Measurements from ENCODE around the gene TBC1D10A.

The TBC1D10A gene

GRCh38 chr22:30328466-30329049 lies 1.8 kb upstream of the TBC1D10A start:
- Histone ChIP-seq H3K4me1 (ENCODE audit: control insufficient read depth, insufficient read depth, low read length) (peaks cover 28% of the 10 kb centered on the region), H3K4me3 (ENCODE audit: low read length) (no peak overlapping the region)
- DNase-seq (ENCODE audit: low read depth) = no peak

GRCh38 chr22:30327864-30328345 lies 1.2 kb upstream of the TBC1D10A start:
- Histone ChIP-seq H3K36me3 (ENCODE audit: control insufficient read depth, insufficient read depth, low read length, severe bottlenecking) (peaks cover 20% of the 10 kb centered on the region), H3K9ac (ENCODE audit: low read length) (no peak overlapping the region), H3K9me3 (ENCODE audit: control insufficient read depth, low read length) (no peaks in the 10 kb centered on the region), H3K4me1 (ENCODE audit: control insufficient read depth, insufficient read depth, low read length) (peaks cover 28% of the 10 kb centered on the region), H3K4me3 (ENCODE audit: low read length) (no peak overlapping the region), H3K27me3 (replicated peaks; ENCODE audit: control insufficient read depth, insufficient read depth, low read length) (no peaks in the 10 kb centered on the region)
- DNase-seq (ENCODE audit: low read depth) = no peak

More at GRCh38 chr22:30328466-30329049, 1.8 kb upstream of the TBC1D10A start:
- Histone ChIP-seq H3K9me3 (ENCODE audit: control insufficient read depth, low read length) (no peaks in the 10 kb centered on the region), H3K9ac (ENCODE audit: low read length) (no peak overlapping the region), H3K36me3 (ENCODE audit: control insufficient read depth, insufficient read depth, low read length, severe bottlenecking) (peaks cover 27% of the 10 kb centered on the region), H3K27me3 (replicated peaks; ENCODE audit: control insufficient read depth, insufficient read depth, low read length) (no peaks in the 10 kb centered on the region)

GRCh38 chr22:30326255-30326705 lies 461 bp downstream of the TBC1D10A start:
- Histone ChIP-seq H3K9ac (ENCODE audit: low read length) (peak overlapping the region; percentile 91), H3K27me3 (replicated peaks; ENCODE audit: control insufficient read depth, insufficient read depth, low read length) (no peaks in the 10 kb centered on the region), H3K4me3 (ENCODE audit: low read length) (peak overlapping the region; percentile 89), H3K36me3 (ENCODE audit: control insufficient read depth, insufficient read depth, low read length, severe bottlenecking) (peaks cover 9% of the 10 kb centered on the region), H3K4me1 (ENCODE audit: control insufficient read depth, insufficient read depth, low read length) (peaks cover 37% of the 10 kb centered on the region), H3K9me3 (ENCODE audit: control insufficient read depth, low read length) (no peaks in the 10 kb centered on the region)
- DNase-seq (ENCODE audit: low read depth) = peak; percentile 62

- Histone ChIP-seq H3K9ac (ENCODE audit: low read length) (peak overlapping the region; percentile 91), H3K4me1 (ENCODE audit: control insufficient read depth, insufficient read depth, low read length) (peaks cover 42% of the 10 kb centered on the region), H3K9me3 (ENCODE audit: control insufficient read depth, low read length) (no peaks in the 10 kb centered on the region), H3K36me3 (ENCODE audit: control insufficient read depth, insufficient read depth, low read length, severe bottlenecking) (peaks cover 8% of the 10 kb centered on the region), H3K4me3 (ENCODE audit: low read length) (peak overlapping the region; percentile 89), H3K27me3 (replicated peaks; ENCODE audit: control insufficient read depth, insufficient read depth, low read length) (no peaks in the 10 kb centered on the region)
- no peak for DNase-seq (ENCODE audit: low read depth)
Observed at GRCh38 chr22:30325724-30326254, 952 bp downstream of the TBC1D10A start.

DNA sequence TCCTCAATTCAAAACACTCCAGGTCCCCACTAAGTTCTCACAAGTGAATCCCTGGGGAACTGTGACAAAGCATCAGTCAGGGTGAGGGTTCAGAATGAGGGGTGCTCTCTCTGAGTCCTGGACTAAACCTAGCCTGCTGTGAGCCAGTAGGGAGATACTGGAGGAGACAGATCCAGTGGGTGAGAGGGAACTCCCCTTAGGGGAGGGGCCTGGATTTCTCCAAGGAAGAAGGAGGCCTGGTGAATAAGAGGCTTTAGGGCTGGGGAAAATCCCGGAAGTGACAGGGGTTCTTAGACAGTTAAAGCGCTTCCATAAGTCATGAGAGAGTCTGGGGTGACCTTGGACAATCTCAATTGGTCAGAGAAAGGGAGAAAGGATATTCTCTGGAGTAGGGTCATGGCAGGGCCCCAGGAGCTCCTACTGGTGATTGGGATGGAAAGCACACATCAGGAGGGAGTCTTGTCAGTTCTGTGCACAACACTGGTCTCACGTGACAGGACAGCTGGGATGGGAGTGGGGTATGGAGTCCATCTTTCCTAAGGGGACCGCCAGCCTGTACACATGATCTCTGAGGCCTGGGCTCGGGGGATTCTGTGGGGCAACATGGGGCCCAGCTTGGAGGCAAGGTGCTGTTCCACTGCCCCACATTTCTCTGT lies 1.5 kb downstream of the TBC1D10A start:
- Histone ChIP-seq H3K27me3 (replicated peaks; ENCODE audit: control insufficient read depth, insufficient read depth, low read length) (no peaks in the 10 kb centered on the region), H3K4me1 (ENCODE audit: control insufficient read depth, insufficient read depth, low read length) (peaks cover 44% of the 10 kb centered on the region), H3K4me3 (ENCODE audit: low read length) (peak overlapping the region; percentile 89), H3K9ac (ENCODE audit: low read length) (peak overlapping the region; percentile 91), H3K9me3 (ENCODE audit: control insufficient read depth, low read length) (no peaks in the 10 kb centered on the region), H3K36me3 (ENCODE audit: control insufficient read depth, insufficient read depth, low read length, severe bottlenecking) (peaks cover 9% of the 10 kb centered on the region)
- DNase-seq (ENCODE audit: low read depth) = peak; percentile 91

DNA sequence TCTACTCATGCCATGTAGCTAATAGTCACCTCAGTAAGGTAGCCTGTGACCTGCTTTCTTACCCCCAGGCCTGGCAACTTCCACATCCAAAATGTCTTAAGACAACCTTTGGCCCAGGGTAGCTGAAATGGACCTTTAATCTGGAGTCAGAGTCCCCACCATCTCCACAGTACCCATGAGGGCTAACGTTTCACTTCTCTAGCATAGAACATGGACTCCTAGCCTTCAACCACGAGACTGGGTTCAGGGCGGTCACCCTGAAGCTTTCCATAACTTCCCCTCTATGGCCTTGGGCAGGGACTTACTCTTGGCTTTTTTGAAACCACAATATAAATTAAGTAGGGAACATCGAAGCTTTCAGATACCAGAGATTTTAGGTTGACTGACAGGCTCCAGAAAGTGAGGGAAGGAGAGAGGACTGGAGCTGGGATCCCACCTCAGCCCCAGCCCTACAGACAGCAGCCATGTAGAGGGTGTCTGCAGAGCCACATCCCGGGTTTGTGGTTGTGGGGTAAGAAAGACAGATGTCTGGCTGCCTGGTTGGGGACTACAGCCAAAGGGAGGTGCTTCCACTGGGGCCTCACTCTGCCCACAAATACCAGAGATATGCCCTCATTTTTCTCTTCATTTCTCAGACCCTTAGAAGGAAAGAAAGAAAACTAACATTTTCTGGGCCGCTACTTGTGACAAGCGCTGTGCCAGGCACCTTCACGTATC lies 2.6 kb downstream of the TBC1D10A start:
- H3K9ac ChIP-seq (ENCODE audit: low read length) = peak overlapping the region; percentile 91
- H3K4me3 ChIP-seq (ENCODE audit: low read length) = peak overlapping the region; percentile 89
- H3K36me3 ChIP-seq (ENCODE audit: control insufficient read depth, insufficient read depth, low read length, severe bottlenecking) = peaks cover 19% of the 10 kb centered on the region
- no peaks in the 10 kb centered on the region for H3K9me3 ChIP-seq (ENCODE audit: control insufficient read depth, low read length)
- H3K27me3 ChIP-seq (replicated peaks; ENCODE audit: control insufficient read depth, insufficient read depth, low read length) = no peaks in the 10 kb centered on the region
- peak; percentile 75 for DNase-seq (ENCODE audit: low read depth)
- peaks cover 44% of the 10 kb centered on the region for H3K4me1 ChIP-seq (ENCODE audit: control insufficient read depth, insufficient read depth, low read length)

DNA sequence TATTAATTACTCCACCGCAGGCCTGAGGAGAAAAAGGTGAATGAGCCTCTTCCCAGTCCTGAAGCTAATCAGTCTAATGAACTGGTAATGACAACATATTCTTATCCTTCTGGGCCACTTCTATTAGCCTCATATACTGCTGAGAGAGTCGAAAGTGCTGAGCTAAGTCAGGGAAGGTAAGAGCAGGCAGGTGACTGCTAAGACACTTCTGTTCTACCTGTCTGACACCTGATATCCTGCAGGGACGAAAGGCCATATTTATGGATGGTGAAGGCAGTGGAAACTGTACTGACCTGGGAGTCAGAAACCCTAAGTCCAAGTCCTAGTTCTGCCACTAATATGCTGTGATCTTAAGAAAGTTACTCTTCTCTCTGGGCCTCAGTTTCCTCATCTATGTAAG lies 3.5 kb downstream of the TBC1D10A start:
- H3K9me3 ChIP-seq (ENCODE audit: control insufficient read depth, low read length) = no peaks in the 10 kb centered on the region
- H3K4me3 ChIP-seq (ENCODE audit: low read length) = no peak overlapping the region
- no peaks in the 10 kb centered on the region for H3K27me3 ChIP-seq (replicated peaks; ENCODE audit: control insufficient read depth, insufficient read depth, low read length)
- peaks cover 53% of the 10 kb centered on the region for H3K4me1 ChIP-seq (ENCODE audit: control insufficient read depth, insufficient read depth, low read length)
- peaks cover 19% of the 10 kb centered on the region for H3K36me3 ChIP-seq (ENCODE audit: control insufficient read depth, insufficient read depth, low read length, severe bottlenecking)
- DNase-seq (ENCODE audit: low read depth) = no peak
- H3K9ac ChIP-seq (ENCODE audit: low read length) = no peak overlapping the region

DNA sequence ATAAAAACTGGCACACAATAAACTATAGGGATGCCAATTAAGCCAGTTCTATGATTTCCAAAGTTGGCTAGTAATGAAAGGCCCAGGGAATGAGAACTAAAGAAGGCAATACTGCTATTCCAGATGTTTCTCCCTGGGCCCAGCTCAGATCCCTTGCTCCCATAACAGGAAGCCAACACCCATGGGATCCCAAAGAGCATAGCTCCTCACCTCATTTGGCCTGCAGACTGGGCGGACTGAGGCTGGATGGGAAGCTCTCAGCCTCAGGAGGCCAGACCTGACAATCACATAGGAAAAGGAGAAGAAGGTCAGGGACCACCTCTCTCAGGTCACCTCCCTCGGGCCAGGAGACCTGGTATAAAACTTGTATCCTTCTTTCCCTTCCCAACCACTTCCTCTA lies 5.3 kb downstream of the TBC1D10A start:
- Histone ChIP-seq H3K4me1 (ENCODE audit: control insufficient read depth, insufficient read depth, low read length) (peaks cover 62% of the 10 kb centered on the region), H3K4me3 (ENCODE audit: low read length) (no peak overlapping the region), H3K36me3 (ENCODE audit: control insufficient read depth, insufficient read depth, low read length, severe bottlenecking) (peaks cover 19% of the 10 kb centered on the region), H3K9me3 (ENCODE audit: control insufficient read depth, low read length) (no peaks in the 10 kb centered on the region), H3K27me3 (replicated peaks; ENCODE audit: control insufficient read depth, insufficient read depth, low read length) (no peaks in the 10 kb centered on the region), H3K9ac (ENCODE audit: low read length) (no peak overlapping the region)
- no peak for DNase-seq (ENCODE audit: low read depth)

GRCh38 chr22:30320021-30320556 lies 6.7 kb downstream of the TBC1D10A start:
- Histone ChIP-seq H3K9ac (ENCODE audit: low read length) (no peak overlapping the region), H3K27me3 (replicated peaks; ENCODE audit: control insufficient read depth, insufficient read depth, low read length) (no peaks in the 10 kb centered on the region), H3K9me3 (ENCODE audit: control insufficient read depth, low read length) (no peaks in the 10 kb centered on the region), H3K36me3 (ENCODE audit: control insufficient read depth, insufficient read depth, low read length, severe bottlenecking) (peaks cover 25% of the 10 kb centered on the region), H3K4me3 (ENCODE audit: low read length) (no peak overlapping the region), H3K4me1 (ENCODE audit: control insufficient read depth, insufficient read depth, low read length) (peaks cover 54% of the 10 kb centered on the region)
- no peak for DNase-seq (ENCODE audit: low read depth)

- H3K9me3 ChIP-seq (ENCODE audit: control insufficient read depth, low read length) = no peaks in the 10 kb centered on the region
- DNase-seq (ENCODE audit: low read depth) = no peak
- no peak overlapping the region for H3K4me3 ChIP-seq (ENCODE audit: low read length)
- H3K4me1 ChIP-seq (ENCODE audit: control insufficient read depth, insufficient read depth, low read length) = peaks cover 42% of the 10 kb centered on the region
- peaks cover 32% of the 10 kb centered on the region for H3K36me3 ChIP-seq (ENCODE audit: control insufficient read depth, insufficient read depth, low read length, severe bottlenecking)
- no peak overlapping the region for H3K9ac ChIP-seq (ENCODE audit: low read length)
- H3K27me3 ChIP-seq (replicated peaks; ENCODE audit: control insufficient read depth, insufficient read depth, low read length) = no peaks in the 10 kb centered on the region
Observed at GRCh38 chr22:30318799-30319419, 7.8 kb downstream of the TBC1D10A start.

Measured in adipocyte (in vitro differentiated cells).